GM23338 (cell line): ENCODE data around the gene IL36A. TPM values are rescaled to one million over a fixed set of nuclear protein-coding genes. Genes with fewer than 3 reads are reported as not detected.

Experiments
- ATAC-seq: fragments of 200-7000 bp; cut with Tn5 transposase; 3 replicates; pipeline ENCODE4 v1.9.1; 2020
- DNase-seq: peaks from one replicate; pipeline ENCODE4 v3.0.0-alpha.2; 2015; ENCODE audit warnings: low spot score
- H2AFZ ChIP-seq: fragments of 200-600 bp; sonication (generic); 2 replicates; pipeline ENCODE4 v1.8.0; 2016; ENCODE audit warnings: antibody characterized with exemption, mild to moderate bottlenecking, moderate library complexity
- H3F3A ChIP-seq: fragments of 200-600 bp; sonication (generic); replicated peaks from 2 replicates; pipeline ENCODE4 v1.8.0; 2017; ENCODE audit warnings: antibody characterized with exemption, mixed run types, low read depth
- H3K27ac ChIP-seq: fragments of 200-600 bp; sonication (generic); 2 replicates; pipeline ENCODE4 v1.6.1; 2016; ENCODE audit warnings: low read depth
- H3K27me3 ChIP-seq: fragments of 200-600 bp; sonication (generic); 2 replicates; pipeline ENCODE4 v1.8.0; 2016; ENCODE audit warnings: mild to moderate bottlenecking, mixed run types, moderate library complexity; ENCODE audit not compliant: insufficient read depth
- H3K36me3 ChIP-seq: fragments of 200-600 bp; sonication (generic); 2 replicates; pipeline ENCODE4 v1.8.0; 2016; ENCODE audit warnings: mild to moderate bottlenecking; ENCODE audit not compliant: insufficient read depth
- H3K4me1 ChIP-seq: fragments of 200-600 bp; sonication (generic); 2 replicates; pipeline ENCODE4 v1.8.0; 2016; ENCODE audit warnings: mild to moderate bottlenecking, moderate library complexity; ENCODE audit not compliant: insufficient read depth
- H3K4me2 ChIP-seq: fragments of 200-600 bp; sonication (generic); 2 replicates; pipeline ENCODE4 v1.7.1; 2017; ENCODE audit warnings: mixed run types
- H3K4me3 ChIP-seq: fragments of 200-600 bp; sonication (generic); 2 replicates; pipeline ENCODE4 v1.6.1; 2016; ENCODE audit warnings: mixed run types
- H3K79me2 ChIP-seq: fragments of 200-600 bp; sonication (generic); replicated peaks from 2 replicates; pipeline ENCODE4 v1.8.0; 2017; ENCODE audit warnings: mild to moderate bottlenecking; ENCODE audit not compliant: insufficient read depth
- H3K9me2 ChIP-seq: fragments of 200-600 bp; sonication (generic); 2 replicates; pipeline ENCODE4 v1.8.0; 2017; ENCODE audit not compliant: insufficient read depth
- H4K20me1 ChIP-seq: fragments of 200-600 bp; sonication (generic); replicated peaks from 2 replicates; pipeline ENCODE4 v1.8.0; 2017; ENCODE audit warnings: mild to moderate bottlenecking; ENCODE audit not compliant: insufficient read depth
- H3K27ac Mint-ChIP-seq: 2 replicates; pipeline ENCODE4 v1.8.0; 2020; ENCODE audit warnings: inconsistent platforms, mild to moderate bottlenecking, moderate library complexity, mixed read lengths
- H3K27me3 Mint-ChIP-seq: 3 replicates; pipeline ENCODE4 v1.8.0; 2022; ENCODE audit warnings: low read depth, mild to moderate bottlenecking, moderate library complexity, mixed read lengths, inconsistent platforms; ENCODE audit not compliant: insufficient read depth, poor library complexity
- H3K36me3 Mint-ChIP-seq: 3 replicates; pipeline ENCODE4 v1.8.0; 2021; ENCODE audit warnings: low read depth, mild to moderate bottlenecking, inconsistent platforms, moderate library complexity, mixed read lengths
- H3K4me1 Mint-ChIP-seq: 3 replicates; pipeline ENCODE4 v1.8.0; 2020; ENCODE audit warnings: mild to moderate bottlenecking, inconsistent platforms, mixed read lengths
- H3K4me3 Mint-ChIP-seq: 3 replicates; pipeline ENCODE4 v1.8.0; 2021; ENCODE audit warnings: moderate library complexity, mild to moderate bottlenecking, inconsistent platforms, mixed read lengths
- H3K9me3 Mint-ChIP-seq: 3 replicates; pipeline ENCODE4 v1.8.0; 2020; ENCODE audit warnings: moderate library complexity, mild to moderate bottlenecking, inconsistent platforms, mixed read lengths
- CREB1 ChIP-seq: fragments of 250-450 bp; sonication (Bioruptor Pico); IDR thresholded peaks from 2 replicates; pipeline ENCODE4 v1.5.0; 2020; ENCODE audit warnings: low read depth, mild to moderate bottlenecking, moderate library complexity
- EZH2 ChIP-seq: fragments of 200-600 bp; sonication (generic); IDR thresholded peaks from one replicate; pipeline ENCODE4 v1.8.0; 2017; ENCODE audit warnings: antibody characterized with exemption, mild to moderate bottlenecking, low read depth; ENCODE audit not compliant: unreplicated experiment
- EZH2phosphoT487 ChIP-seq: fragments of 200-600 bp; sonication (generic); IDR thresholded peaks from one replicate; pipeline ENCODE4 v1.8.1; 2018; ENCODE audit warnings: antibody characterized with exemption; ENCODE audit not compliant: unreplicated experiment
- NANOG ChIP-seq: IDR thresholded peaks from 2 replicates; pipeline ENCODE4 v1.6.1; 2016; ENCODE audit warnings: antibody characterized with exemption, borderline replicate concordance
- POLR2AphosphoS5 ChIP-seq: IDR thresholded peaks from 2 replicates; pipeline ENCODE4 v1.6.1; 2016; ENCODE audit warnings: antibody characterized with exemption, low read depth
- STAT1 ChIP-seq: IDR thresholded peaks from one replicate; pipeline ENCODE4 v1.6.1; 2016; ENCODE audit warnings: antibody characterized with exemption; ENCODE audit not compliant: unreplicated experiment
- ZNF114 ChIP-seq: fragments of 250-450 bp; sonication (Bioruptor Pico); IDR thresholded peaks from 2 replicates; pipeline ENCODE4 v1.5.0; 2020; ENCODE audit warnings: mild to moderate bottlenecking, moderate library complexity
- ZNF331 ChIP-seq: fragments of 250-450 bp; sonication (Bioruptor Pico); IDR thresholded peaks from 2 replicates; pipeline ENCODE4 v1.5.0; 2020; ENCODE audit warnings: low read depth, mild to moderate bottlenecking, moderate library complexity
- polyA plus RNA-seq: library from polyadenylated mRNA; unstranded; fragments of >200 nt; fragmentation: Nextera tagmentation; extraction: Ambion mirVana; gene quantifications from 2 replicates; pipeline ENCODE4 v1.2.1, GENCODE V29; 2016
- total RNA-seq: library from RNA; depleted of rRNA; stranded (reverse); fragments of >200 nt; shearing (Covaris generic); gene quantifications from 2 replicates; pipeline ENCODE4 v1.2.3, GENCODE V29; 2014
- TF ChIP-seq, protein P1 (sequence below): IDR thresholded peaks from one replicate; pipeline ENCODE4 v1.6.1; 2018; ENCODE audit warnings: antibody characterized with exemption; ENCODE audit not compliant: unreplicated experiment
- TF ChIP-seq, protein P2 (sequence below): IDR thresholded peaks from 2 replicates; pipeline ENCODE4 v1.6.1; 2016; ENCODE audit warnings: antibody characterized with exemption

IL36A gene
- total and polyA plus RNA-seq, 2 experiments from 2014 or later: not detected

GRCh38 chr2:112979731-112980130, 25.5 kb upstream of the IL36A start:
- Mint-ChIP-seq H3K27ac (no peak overlapping the region), H3K27me3 (peaks cover 4% of the 10 kb centered on the region), H3K36me3 (no peaks in the 10 kb centered on the region), H3K4me3 (no peak overlapping the region), H3K4me1 (no peaks in the 10 kb centered on the region), H3K9me3 (no peaks in the 10 kb centered on the region)
- Histone ChIP-seq H3K36me3 (no peaks in the 10 kb centered on the region), H3K79me2 (no peaks in the 10 kb centered on the region), H3K27ac (no peak overlapping the region), H3K4me1 (no peaks in the 10 kb centered on the region), H4K20me1 (no peaks in the 10 kb centered on the region), H3F3A (no peaks in the 10 kb centered on the region), H3K9me2 (peaks cover 2% of the 10 kb centered on the region; the same call in 1 of the 2 replicates), H3K27me3 (no peaks in the 10 kb centered on the region), H2AFZ (no peak overlapping the region), H3K4me2 (no peak overlapping the region), H3K4me3 (no peak overlapping the region)
- TF ChIP-seq NANOG: no peak
- TF ChIP-seq POLR2AphosphoS5: no peak
- no peak for TF ChIP-seq STAT1
- TF ChIP-seq ZNF331 (CRISPR knock-in tag): no peak
- TF ChIP-seq EZH2phosphoT487: no peak
- no peak for ATAC-seq
- no peak for DNase-seq

GRCh38 chr2:112980537-112980936, 24.7 kb upstream of the IL36A start:
- Histone ChIP-seq H3K9me2 (peaks cover 5% of the 10 kb centered on the region; the same call in 1 of the 2 replicates), H3K4me2 (no peak overlapping the region), H3K4me1 (no peaks in the 10 kb centered on the region), H3K27me3 (no peaks in the 10 kb centered on the region), H3K79me2 (no peaks in the 10 kb centered on the region), H2AFZ (no peak overlapping the region), H3K36me3 (no peaks in the 10 kb centered on the region), H3K4me3 (no peak overlapping the region), H3K27ac (no peak overlapping the region), H4K20me1 (no peaks in the 10 kb centered on the region), H3F3A (no peaks in the 10 kb centered on the region)
- ATAC-seq: no peak
- Mint-ChIP-seq H3K36me3 (no peaks in the 10 kb centered on the region), H3K4me1 (no peaks in the 10 kb centered on the region), H3K4me3 (no peak overlapping the region), H3K27me3 (peaks cover 3% of the 10 kb centered on the region), H3K9me3 (no peaks in the 10 kb centered on the region), H3K27ac (no peak overlapping the region)
- TF ChIP-seq ZNF114 (CRISPR knock-in tag) (no peak), EZH2phosphoT487 (no peak), STAT1 (no peak), ZNF331 (CRISPR knock-in tag) (no peak), CREB1 (CRISPR knock-in tag) (no peak), NANOG (no peak), POLR2AphosphoS5 (no peak), EZH2 (no peak)
- TF ChIP-seq, protein P1, sequence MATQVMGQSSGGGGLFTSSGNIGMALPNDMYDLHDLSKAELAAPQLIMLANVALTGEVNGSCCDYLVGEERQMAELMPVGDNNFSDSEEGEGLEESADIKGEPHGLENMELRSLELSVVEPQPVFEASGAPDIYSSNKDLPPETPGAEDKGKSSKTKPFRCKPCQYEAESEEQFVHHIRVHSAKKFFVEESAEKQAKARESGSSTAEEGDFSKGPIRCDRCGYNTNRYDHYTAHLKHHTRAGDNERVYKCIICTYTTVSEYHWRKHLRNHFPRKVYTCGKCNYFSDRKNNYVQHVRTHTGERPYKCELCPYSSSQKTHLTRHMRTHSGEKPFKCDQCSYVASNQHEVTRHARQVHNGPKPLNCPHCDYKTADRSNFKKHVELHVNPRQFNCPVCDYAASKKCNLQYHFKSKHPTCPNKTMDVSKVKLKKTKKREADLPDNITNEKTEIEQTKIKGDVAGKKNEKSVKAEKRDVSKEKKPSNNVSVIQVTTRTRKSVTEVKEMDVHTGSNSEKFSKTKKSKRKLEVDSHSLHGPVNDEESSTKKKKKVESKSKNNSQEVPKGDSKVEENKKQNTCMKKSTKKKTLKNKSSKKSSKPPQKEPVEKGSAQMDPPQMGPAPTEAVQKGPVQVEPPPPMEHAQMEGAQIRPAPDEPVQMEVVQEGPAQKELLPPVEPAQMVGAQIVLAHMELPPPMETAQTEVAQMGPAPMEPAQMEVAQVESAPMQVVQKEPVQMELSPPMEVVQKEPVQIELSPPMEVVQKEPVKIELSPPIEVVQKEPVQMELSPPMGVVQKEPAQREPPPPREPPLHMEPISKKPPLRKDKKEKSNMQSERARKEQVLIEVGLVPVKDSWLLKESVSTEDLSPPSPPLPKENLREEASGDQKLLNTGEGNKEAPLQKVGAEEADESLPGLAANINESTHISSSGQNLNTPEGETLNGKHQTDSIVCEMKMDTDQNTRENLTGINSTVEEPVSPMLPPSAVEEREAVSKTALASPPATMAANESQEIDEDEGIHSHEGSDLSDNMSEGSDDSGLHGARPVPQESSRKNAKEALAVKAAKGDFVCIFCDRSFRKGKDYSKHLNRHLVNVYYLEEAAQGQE: no peak
- TF ChIP-seq, protein P2, sequence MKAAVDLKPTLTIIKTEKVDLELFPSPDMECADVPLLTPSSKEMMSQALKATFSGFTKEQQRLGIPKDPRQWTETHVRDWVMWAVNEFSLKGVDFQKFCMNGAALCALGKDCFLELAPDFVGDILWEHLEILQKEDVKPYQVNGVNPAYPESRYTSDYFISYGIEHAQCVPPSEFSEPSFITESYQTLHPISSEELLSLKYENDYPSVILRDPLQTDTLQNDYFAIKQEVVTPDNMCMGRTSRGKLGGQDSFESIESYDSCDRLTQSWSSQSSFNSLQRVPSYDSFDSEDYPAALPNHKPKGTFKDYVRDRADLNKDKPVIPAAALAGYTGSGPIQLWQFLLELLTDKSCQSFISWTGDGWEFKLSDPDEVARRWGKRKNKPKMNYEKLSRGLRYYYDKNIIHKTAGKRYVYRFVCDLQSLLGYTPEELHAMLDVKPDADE: no peak
- no peak for DNase-seq
